ENCODE data around the gene FYB1. TPM values are rescaled to one million over a fixed set of nuclear protein-coding genes. Genes with fewer than 3 reads are reported as not detected.

Gene FYB1
- total and polyA plus RNA-seq, 2 of the 8 experiments (the other 6 are each of a cell fraction or from before 2014, with no cell fraction given), result not detected

DNA sequence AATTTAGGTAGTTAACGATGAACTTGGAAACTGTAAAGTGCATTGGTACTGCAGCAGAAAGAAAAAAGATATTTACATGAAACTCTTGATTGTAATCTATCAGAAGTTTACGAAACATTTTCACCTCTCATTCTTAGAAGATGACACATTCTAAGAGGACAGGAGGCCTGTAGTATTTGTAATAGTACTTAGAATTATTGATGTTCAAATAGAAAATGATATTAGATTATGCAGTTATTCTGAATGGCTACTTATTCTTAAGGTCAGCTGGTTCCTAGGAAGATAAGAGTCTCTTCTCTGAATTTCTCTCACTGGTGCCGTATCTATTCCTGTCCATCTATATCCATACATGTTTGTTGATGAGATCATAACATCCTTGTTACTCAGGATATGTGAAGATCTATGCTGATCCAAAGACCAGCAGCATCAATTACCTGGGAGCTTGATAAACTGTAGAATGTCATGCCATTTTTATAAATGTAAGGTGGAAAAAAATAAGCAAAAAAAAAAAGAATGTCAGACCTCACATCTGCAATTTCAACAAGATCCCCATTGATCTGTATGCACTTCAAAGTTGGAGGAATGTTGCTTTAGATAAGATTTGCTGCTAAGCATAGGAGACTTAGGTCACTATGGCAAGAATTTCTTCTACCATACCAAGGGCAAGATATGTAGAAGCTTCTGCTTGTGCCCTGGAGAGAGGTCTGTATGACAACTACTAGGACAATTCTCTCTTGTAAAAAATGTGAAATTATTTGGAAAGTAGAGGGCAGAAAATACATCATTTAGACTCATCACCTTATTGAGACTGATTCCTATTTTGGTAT lies 102.8 kb downstream of the FYB1 start:
- H2BK15ac ChIP-seq (ENCODE audit: low read length), result no peak overlapping the region
- DNase-seq (ENCODE audit: low read depth in 1 of 2, low spot score in 2 of 2), result no peak
- H3K14ac ChIP-seq (ENCODE audit: insufficient read length), result no peak overlapping the region
- no peak overlapping the region for H2BK120ac ChIP-seq (replicated peaks; ENCODE audit: low read depth, low read length)
- no peak overlapping the region for H4K91ac ChIP-seq (replicated peaks; ENCODE audit: insufficient read length, low read length)
- no peaks in the 10 kb centered on the region for H3K79me2 ChIP-seq (ENCODE audit: control insufficient read depth in 1 of 2, insufficient read depth in 2 of 2, low read length in 2 of 2)
- no peaks in the 10 kb centered on the region for H3K36me3 ChIP-seq (ENCODE audit: control insufficient read depth in 2 of 4, insufficient read depth in 4 of 4, low read length in 3 of 4)
- no peak overlapping the region for H3K18ac ChIP-seq (ENCODE audit: extremely low read depth, low read length)
- H2BK12ac ChIP-seq (ENCODE audit: low read depth, low read length), result no peak overlapping the region
- no peak overlapping the region for H2BK5ac ChIP-seq (ENCODE audit: low read depth, low read length)
- no peak overlapping the region for H2AFZ ChIP-seq (ENCODE audit: low read length)
- no peak overlapping the region for H3K9ac ChIP-seq (replicated peaks in 1 of 4; ENCODE audit: extremely low read depth in 1 of 4, low read depth in 3 of 4, low read length in 3 of 4)
- no peak overlapping the region for H3K23ac ChIP-seq (ENCODE audit: insufficient read length)
- no peaks in the 10 kb centered on the region for H3K9me3 ChIP-seq (ENCODE audit: insufficient read depth in 2 of 2, low read depth in 1 of 2, low read length in 1 of 2)
- H4K5ac ChIP-seq (ENCODE audit: insufficient read length, low read depth, low read length), result no peak overlapping the region
- 98% methylated on average over 3 of the region's 3 CpGs; no CpG with 5 or more reads in 1 of the 2 experiments for WGBS, 2 experiments (ENCODE audit: extremely low coverage in 1 of 2, insufficient coverage in 1 of 2, insufficient read length in 1 of 2, insufficient replicate concordance in 2 of 2, low coverage in 1 of 2, low lambda C conversion rate in 2 of 2, missing lambda C conversion rate in 1 of 2)
- no peaks in the 10 kb centered on the region for H3K79me1 ChIP-seq (ENCODE audit: low read depth, low read length)
- no peak overlapping the region for H3K27ac ChIP-seq (ENCODE audit: low read depth, low read length)
- H3K56ac ChIP-seq (replicated peaks; ENCODE audit: insufficient read length, low read depth, low read length), result no peak overlapping the region
- no peaks in the 10 kb centered on the region for H3K4me1 ChIP-seq (replicated peaks in 1 of 4; ENCODE audit: control insufficient read depth in 3 of 4, insufficient read depth in 4 of 4, low read length in 3 of 4)
- no peaks in the 10 kb centered on the region for H3K27me3 ChIP-seq (replicated peaks in 1 of 4; ENCODE audit: control insufficient read depth in 3 of 4, extremely low read depth in 1 of 4, insufficient read depth in 3 of 4, low read length in 3 of 4)
- H3K4ac ChIP-seq (replicated peaks; ENCODE audit: insufficient read length, low read depth, low read length), result no peak overlapping the region
- no peaks in the 10 kb centered on the region for H3K23me2 ChIP-seq (ENCODE audit: low read depth, low read length)
- H3K4me2 ChIP-seq (ENCODE audit: insufficient read depth in 1 of 2, low read depth in 2 of 2, low read length in 2 of 2), result no peak overlapping the region
- FAIRE-seq, result no peak
- H2AK5ac ChIP-seq (ENCODE audit: low read depth, low read length), result no peak overlapping the region
- ChIA-PET CTCF (ENCODE audit: partially characterized antibody) (interaction anchor here (1.3 kb wide), 1 partner anchor 35 kb away, joined by 4 read pairs; no protein-coding TSS in a partner anchor), POLR2A (ENCODE audit: partially characterized antibody) (no interaction called here)
- H4K20me1 ChIP-seq (replicated peaks in 1 of 2; ENCODE audit: control insufficient read depth in 1 of 2, insufficient read depth in 2 of 2, low read length in 2 of 2), result no peaks in the 10 kb centered on the region
- no peak overlapping the region for H3K4me3 ChIP-seq (ENCODE audit: extremely low read depth in 1 of 4, insufficient read depth in 2 of 4, low read depth in 3 of 4, low read length in 4 of 4)
- H2BK20ac ChIP-seq (ENCODE audit: low read length), result no peak overlapping the region
- H4K8ac ChIP-seq (ENCODE audit: extremely low read depth, insufficient read depth, low read length), result no peak overlapping the region
- TF ChIP-seq EGR1 (IDR thresholded peaks at IDR 0.05; ENCODE audit: borderline replicate concordance, low read depth, low read length) (no peak), JUN (IDR thresholded peaks at IDR 0.05; ENCODE audit: low read depth, low read length) (no peak), TEAD4 (IDR thresholded peaks at IDR 0.05; ENCODE audit: low read depth, low read length) (no peak), GTF2F1 (IDR thresholded peaks at IDR 0.05; ENCODE audit: borderline replicate concordance, low read depth, low read length) (no peak), ASH2L (IDR thresholded peaks at IDR 0.05; ENCODE audit: low read length) (no peak)

Data from H1 (cell line).